Measurements from ENCODE around the gene CDH23.

The CDH23 gene

DNA sequence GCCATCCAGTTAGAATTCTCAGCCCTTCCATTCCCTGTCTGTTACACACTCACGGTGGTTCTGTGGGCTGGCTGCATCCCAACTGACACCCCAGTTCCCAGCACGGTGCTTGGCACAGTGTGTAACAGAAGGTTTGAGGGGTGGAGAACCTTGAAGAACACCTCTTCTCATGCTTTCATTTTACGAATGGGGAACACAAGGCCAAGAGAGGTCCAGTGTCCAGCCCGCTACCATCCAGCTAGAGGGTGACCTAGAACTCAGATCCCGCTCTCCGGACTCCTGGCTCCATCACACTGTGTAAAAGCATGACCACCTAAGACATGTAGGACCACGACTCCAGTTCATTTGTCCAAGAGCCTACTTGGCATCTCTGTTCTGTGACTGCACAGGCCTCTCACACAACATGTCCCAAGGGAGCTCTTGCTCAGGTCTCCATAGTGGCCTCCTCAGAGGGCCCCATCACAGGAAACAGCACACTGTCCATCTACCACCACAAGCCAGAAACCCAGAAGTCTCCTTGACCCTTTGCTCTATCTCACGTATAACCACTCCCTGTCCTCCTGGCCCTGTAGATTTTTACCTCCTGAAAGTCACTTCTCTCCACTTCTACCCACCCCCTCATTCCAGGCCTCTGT is 2.8 kb upstream of the CDH23 start:
- DNase-seq = no peak

GRCh38 chr10:71394926-71395562 is 1.7 kb upstream of the CDH23 start:
- no peak for DNase-seq

- DNase-seq = no peak
Observed at GRCh38 chr10:71395621-71396020, 1.1 kb upstream of the CDH23 start.

DNA sequence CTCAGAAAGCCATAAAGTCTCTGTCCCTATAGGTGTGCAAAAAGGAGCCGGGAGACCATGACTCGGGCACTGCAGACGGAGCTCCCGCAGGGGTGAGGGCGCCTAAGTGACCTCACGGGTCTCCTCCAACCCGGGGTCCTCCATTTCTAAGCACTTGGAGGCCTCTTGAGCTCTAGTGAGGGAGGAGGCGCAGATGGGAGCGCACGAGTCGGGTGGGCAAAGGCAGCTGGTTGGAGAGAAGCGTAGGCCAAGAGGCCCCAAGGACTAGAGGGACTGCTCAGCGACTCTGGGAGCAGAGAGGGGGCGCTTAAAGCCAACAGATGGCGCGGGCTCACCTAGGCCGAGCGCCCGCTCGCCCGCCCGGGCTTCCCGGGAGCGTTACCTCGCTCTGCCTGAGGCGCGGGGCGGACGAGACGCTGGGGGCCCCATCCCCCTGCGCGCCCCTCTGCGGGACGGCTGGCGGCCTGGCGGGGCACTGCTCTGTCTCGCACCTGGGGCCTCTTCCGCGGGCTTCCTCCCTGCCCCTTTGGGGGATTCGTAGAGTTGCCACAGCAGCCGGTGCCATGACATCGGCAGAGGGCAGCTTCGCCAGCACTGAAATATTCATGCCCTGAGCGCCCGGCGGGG is 523 bp upstream of the CDH23 start:
- peak; percentile 62 for DNase-seq

GRCh38 chr10:71397296-71398212 is 834 bp downstream of the CDH23 start:
- DNase-seq = no peak

GRCh38 chr10:71398976-71399375 is 2.3 kb downstream of the CDH23 start:
- DNase-seq = no peak

DNA sequence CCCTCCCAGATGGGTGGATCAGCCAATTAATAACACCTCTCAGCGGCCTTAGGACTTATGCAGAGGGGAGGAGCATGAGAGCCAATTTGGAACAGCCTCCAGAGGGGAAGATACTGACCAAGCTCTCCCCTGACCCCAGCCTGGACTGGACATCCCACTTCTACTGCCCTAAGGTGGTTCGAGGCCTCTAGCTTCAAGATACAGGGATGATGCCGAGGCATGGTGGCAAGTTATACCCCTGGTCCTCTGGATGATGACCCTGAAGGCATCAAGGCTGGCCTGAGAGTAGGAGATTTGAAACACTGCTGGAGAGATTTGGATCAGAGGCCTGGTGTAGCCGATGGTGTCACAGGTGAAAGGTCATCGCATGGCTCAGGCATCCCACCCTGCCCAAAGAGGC is 3.2 kb downstream of the CDH23 start:
- no peak for DNase-seq

DNA sequence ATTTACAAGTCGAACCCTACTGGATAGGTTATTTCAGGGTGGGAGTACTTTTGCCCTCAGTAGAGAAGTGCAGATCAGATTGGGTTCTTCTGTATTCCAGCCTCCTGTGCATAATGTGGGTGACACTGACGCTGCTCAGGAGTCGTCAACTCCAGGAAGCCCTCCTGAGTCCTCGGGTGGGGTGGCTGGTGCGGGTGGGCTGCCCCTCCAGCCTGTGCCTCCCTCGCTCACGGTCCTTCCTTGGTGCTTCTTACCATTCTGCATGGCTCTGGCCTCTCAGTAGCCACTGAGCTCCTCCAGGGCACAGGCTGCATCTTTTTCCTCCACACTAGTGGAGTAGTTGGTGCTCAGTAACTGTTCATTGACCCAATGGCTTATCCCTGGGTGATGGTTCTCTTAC is 4.3 kb downstream of the CDH23 start:
- no peak for DNase-seq

- DNase-seq = no peak
Observed at GRCh38 chr10:71402005-71402404, 5.3 kb downstream of the CDH23 start.

DNA sequence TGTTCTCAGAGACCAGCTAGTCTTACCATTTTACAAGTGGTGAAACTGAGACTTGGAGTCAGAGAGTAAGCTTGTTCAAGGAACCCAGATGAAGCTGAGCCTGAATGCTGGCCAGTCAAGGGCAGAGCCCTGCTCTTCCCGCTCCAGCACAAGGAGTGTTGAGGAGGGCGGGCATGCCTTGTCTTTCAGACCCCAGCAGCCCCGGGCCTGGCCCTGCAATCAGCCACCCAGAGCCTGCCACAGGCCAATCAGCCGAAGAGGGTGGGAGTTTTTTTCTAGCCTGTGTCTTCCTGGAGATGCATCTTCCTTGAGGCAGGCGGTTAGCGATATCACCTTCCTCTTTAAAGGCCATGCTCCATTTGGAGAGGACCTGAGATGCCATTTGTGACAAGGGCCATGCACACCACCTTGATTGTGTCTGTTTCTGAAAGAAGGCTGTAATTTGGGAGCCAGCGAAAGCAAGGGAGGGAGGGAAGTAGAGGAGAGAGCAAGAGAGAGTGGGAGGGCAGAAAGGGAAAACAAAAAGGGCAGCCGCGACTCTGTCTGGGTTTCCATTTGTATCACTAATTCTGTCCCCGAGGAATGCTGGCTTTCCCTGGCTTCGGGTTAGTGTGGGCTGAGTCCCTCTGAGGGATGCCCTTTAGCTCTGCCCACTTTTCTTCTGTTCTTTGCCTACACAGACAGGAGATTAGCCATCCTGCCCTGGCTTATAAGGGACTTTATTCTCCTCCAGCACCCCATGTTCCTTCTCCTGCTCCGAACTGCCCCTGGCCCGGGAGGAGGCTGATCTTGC is 8.0 kb downstream of the CDH23 start:
- no peak for DNase-seq

- no peak for DNase-seq
Observed at GRCh38 chr10:71406878-71407277, 10.2 kb downstream of the CDH23 start.

- DNase-seq = no peak
Observed at GRCh38 chr10:71408436-71409225, 11.9 kb downstream of the CDH23 start.

DNA sequence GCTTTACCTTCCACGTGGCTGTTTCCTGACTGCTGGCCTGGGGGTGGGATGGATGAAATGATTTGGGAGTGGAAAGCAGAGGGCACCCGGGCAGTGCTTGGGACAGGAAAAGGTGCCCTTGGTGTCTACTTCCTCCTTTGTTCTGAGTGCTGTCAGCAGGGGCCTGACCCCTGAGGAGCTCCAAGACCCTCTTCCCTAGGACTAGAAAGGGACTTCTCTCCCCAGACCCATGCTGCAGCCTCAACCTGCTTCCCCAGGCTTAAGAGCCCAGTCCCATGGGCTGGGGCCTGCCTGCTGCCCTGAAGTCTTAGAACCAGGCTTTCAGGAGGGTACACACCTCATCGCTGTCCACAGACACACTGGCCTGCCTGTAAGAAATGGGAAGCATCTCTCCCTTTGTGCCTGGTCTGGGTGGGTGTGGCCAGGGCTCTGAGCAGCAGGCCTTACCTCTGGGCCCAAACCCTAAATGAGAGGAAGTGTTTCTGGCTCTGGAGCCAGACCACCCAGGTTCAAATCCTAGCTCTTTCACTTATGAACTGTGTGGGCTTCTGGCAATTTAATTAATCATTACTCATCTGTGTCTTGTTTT is 12.9 kb downstream of the CDH23 start:
- no peak for DNase-seq

DNA sequence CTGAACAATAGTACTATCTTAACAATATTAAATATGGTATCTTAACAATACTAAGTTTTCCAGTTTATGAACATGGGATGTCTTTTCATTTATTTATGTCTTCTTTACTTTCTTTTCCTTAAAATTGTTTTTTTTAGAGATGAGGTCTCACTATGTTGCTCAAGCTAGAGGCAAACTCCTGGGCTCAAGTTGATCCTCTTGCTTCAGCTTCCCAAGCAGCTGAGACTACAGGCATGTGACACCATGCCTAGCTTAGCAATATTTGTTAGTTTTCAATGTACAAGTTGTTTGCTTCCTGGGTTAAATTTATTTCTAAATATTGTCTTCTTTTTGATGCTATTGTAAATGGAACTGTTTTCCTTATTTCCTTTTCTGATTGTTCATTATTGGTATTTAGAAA is 16.9 kb downstream of the CDH23 start:
- DNase-seq = no peak

- DNase-seq = no peak
Observed at GRCh38 chr10:71414359-71414758, 17.6 kb downstream of the CDH23 start.

- DNase-seq = no peak
Observed at GRCh38 chr10:71419002-71419540, 22.4 kb downstream of the CDH23 start.

GRCh38 chr10:71419750-71420149 is 23.0 kb downstream of the CDH23 start:
- DNase-seq = no peak

DNA sequence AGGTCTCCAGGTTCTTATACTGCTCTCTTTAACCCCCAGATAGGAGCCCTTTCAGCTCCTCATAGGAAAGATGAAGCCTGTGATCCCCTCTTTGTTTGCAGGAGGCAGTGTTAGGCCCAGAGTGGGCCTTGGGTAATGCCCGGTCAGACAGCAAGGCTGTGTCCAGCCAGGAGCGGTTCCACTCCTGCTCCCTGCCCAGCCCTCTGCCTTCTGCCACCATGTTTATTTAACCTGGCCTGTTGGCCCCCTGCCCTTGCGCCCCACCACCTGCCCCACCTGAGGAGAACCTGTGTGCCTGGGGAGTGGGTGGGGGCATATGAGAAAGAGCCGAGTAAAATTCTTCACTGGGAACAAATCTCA is 24.3 kb downstream of the CDH23 start:
- no peak for DNase-seq

GRCh38 chr10:71423250-71423649 is 26.5 kb downstream of the CDH23 start:
- DNase-seq = no peak

DNA sequence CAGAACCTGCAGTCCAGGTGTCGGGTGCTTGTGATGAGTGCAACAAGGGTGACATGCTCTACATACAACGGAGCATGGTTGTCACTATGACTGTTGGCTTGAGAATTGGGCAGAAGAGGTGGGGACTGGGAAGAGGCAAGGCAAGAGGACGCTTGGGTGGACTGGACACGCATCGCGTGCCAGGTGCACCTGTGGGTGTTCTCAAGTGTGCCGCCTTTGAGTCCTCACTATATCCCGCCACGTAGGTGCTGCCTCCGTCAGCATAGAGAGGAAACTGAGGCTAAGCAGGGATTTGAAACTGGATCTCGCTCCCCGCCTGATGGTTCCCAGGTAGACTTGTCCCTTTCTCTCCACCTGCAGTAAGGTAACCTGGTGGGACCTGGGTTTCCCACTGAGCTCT is 27.2 kb downstream of the CDH23 start:
- no peak for DNase-seq

GRCh38 chr10:71424496-71425194 is 27.9 kb downstream of the CDH23 start:
- no peak for DNase-seq
